Thyroid gland (tissue), 4 donors: ENCODE results near the gene CACNA1G. TPM values are rescaled to one million over a fixed set of nuclear protein-coding genes. Genes with fewer than 3 reads are reported as not detected.

Source experiments
- DNase-seq, 2 donors: peaks; one replicate each; pipeline ENCODE4 v3.0.0-alpha.2; 2019
- H3K27ac ChIP-seq, 3 donors: fragments of 200-600 bp; sonication (generic); 1 replicate in 2 of 3; 2 replicates in 1 of 3; pipeline ENCODE4 v1.5.1; 2016 to 2019; ENCODE audit warnings: mild to moderate bottlenecking in 1 of 3, moderate library complexity in 1 of 3
- H3K27me3 ChIP-seq: fragments of 200-600 bp; sonication (generic); one replicate; pipeline ENCODE4 v1.5.1; 2019
- H3K36me3 ChIP-seq, 2 donors: fragments of 200-600 bp; sonication (generic); one replicate each; pipeline ENCODE4 v1.5.1; 2016 to 2019
- H3K4me1 ChIP-seq, 2 donors: fragments of 200-600 bp; sonication (generic); one replicate each; pipeline ENCODE4 v1.5.1; 2017 to 2019
- H3K4me3 ChIP-seq, 3 donors: fragments of 200-600 bp; sonication (generic); replicated peaks in 1 of 3; 1 replicate in 2 of 3; 2 replicates in 1 of 3; pipeline ENCODE4 v1.5.1; 2016; ENCODE audit warnings: mild to moderate bottlenecking in 1 of 3
- H3K9me3 ChIP-seq: fragments of 200-600 bp; sonication (generic); one replicate; pipeline ENCODE4 v1.5.1; 2017
- CTCF ChIP-seq, 6 experiments: fragments of 200-600 bp in 3 of 6; fragments of 450-650 bp in 3 of 6; sonication (generic) in 3 of 6; IDR thresholded peaks; one replicate each; pipeline ENCODE4 v1.5.1; 2016 to 2019; ENCODE audit warnings: antibody characterized with exemption in 6 of 6, mild to moderate bottlenecking in 2 of 6, inconsistent platforms in 1 of 6, moderate library complexity in 1 of 6
- POLR2A ChIP-seq, 2 donors: fragments of 450-650 bp; IDR thresholded peaks; one replicate each; pipeline ENCODE4 v1.6.1; 2017; ENCODE audit warnings: antibody characterized with exemption in 2 of 2, mild to moderate bottlenecking in 2 of 2, moderate library complexity in 1 of 2
- WGBS, 2 donors: methylation state at CpG; one replicate each; pipeline ENCODE4 v1.1.5; 2017; 5-methylcytosine and 5-hydroxymethylcytosine counted together
- intact Hi-C: fragments of 100-400 bp; cut with DNase I; formaldehyde crosslinking; loops from one replicate; pipeline ENCODE4 v1.15.1; 2023
- total RNA-seq, 4 donors: library from RNA; depleted of rRNA; stranded (reverse); fragments of >200 nt; gene quantifications; one replicate each; pipeline ENCODE4 v1.2.3, GENCODE V29; 2016

Gene CACNA1G
- total RNA-seq, 4 donors from 2014 or later = 0.13 to 3.3 (median 0.52) TPM

- Histone ChIP-seq H3K4me3 (no peak overlapping the region), H3K4me1 (peaks cover 21 to 23% of the 10 kb centered on the region in 2 donors), H3K9me3 (no peaks in the 10 kb centered on the region), H3K27me3 (no peaks in the 10 kb centered on the region), H3K36me3 (no peaks in the 10 kb centered on the region), H3K27ac (no peak overlapping the region)
- no peak for DNase-seq
- intact Hi-C loops = no loop called here
- WGBS, 2 donors = 83 to 85% methylated on average over 4 of the region's 4 CpGs
- TF ChIP-seq CTCF (IDR thresholded peaks at IDR 0.05) (no peak), POLR2A (IDR thresholded peaks at IDR 0.05) (no peak)
These were observed 43.5 kb upstream of the CACNA1G start for GRCh38 chr17:50517011-50517410.

GRCh38 chr17:50517504-50518383 lies 42.8 kb upstream of the CACNA1G start:
- Histone ChIP-seq H3K36me3 (no peaks in the 10 kb centered on the region), H3K27ac (peak overlapping the region; percentile 43 to 63 (median 47)), H3K9me3 (no peaks in the 10 kb centered on the region), H3K4me3 (no peak overlapping the region), H3K4me1 (peaks cover 21 to 23% of the 10 kb centered on the region in 2 donors), H3K27me3 (no peaks in the 10 kb centered on the region)
- no peak for DNase-seq
- 63 to 66% methylated on average over 8 of the region's 8 CpGs for WGBS, 2 donors
- intact Hi-C loops = no loop called here
- no peak for TF ChIP-seq POLR2A (IDR thresholded peaks at IDR 0.05)
- TF ChIP-seq CTCF (IDR thresholded peaks at IDR 0.05) = no peak

GRCh38 chr17:50518384-50519023 lies 42.0 kb upstream of the CACNA1G start:
- H3K36me3 ChIP-seq = no peaks in the 10 kb centered on the region
- no peaks in the 10 kb centered on the region for H3K9me3 ChIP-seq
- H3K27ac ChIP-seq = peak overlapping the region; percentile 43 to 63 (median 47)
- WGBS, 2 donors = 47 to 58% methylated on average over 13 of the region's 13 CpGs
- DNase-seq = peak; percentile 76
- no peak overlapping the region for H3K4me3 ChIP-seq
- H3K27me3 ChIP-seq = no peaks in the 10 kb centered on the region
- TF ChIP-seq POLR2A (IDR thresholded peaks at IDR 0.05) (no peak), CTCF (IDR thresholded peaks at IDR 0.05) (no peak)
- intact Hi-C loops = no loop called here
- peaks cover 21 to 23% of the 10 kb centered on the region in 2 donors for H3K4me1 ChIP-seq

GRCh38 chr17:50519141-50519834 lies 41.2 kb upstream of the CACNA1G start:
- no peaks in the 10 kb centered on the region for H3K36me3 ChIP-seq
- intact Hi-C loops = no loop called here
- DNase-seq = no peak
- TF ChIP-seq POLR2A (IDR thresholded peaks at IDR 0.05) = no peak
- TF ChIP-seq CTCF (IDR thresholded peaks at IDR 0.05) = no peak
- no peaks in the 10 kb centered on the region for H3K27me3 ChIP-seq
- WGBS, 2 donors = 83 to 87% methylated on average over 4 to 8 of the region's 8 CpGs
- H3K9me3 ChIP-seq = no peaks in the 10 kb centered on the region
- peak overlapping the region; percentile 18 to 63 (median 43) for H3K27ac ChIP-seq
- H3K4me3 ChIP-seq = no peak overlapping the region
- H3K4me1 ChIP-seq = peaks cover 21 to 23% of the 10 kb centered on the region in 2 donors
